GM12878 (cell line): ENCODE data around the gene SULT1A3. TPM values are rescaled to one million over a fixed set of nuclear protein-coding genes. Genes with fewer than 3 reads are reported as not detected.
A peak's percentile ranks its signal among the peaks of the same experiment; 100 is the strongest.

Experiments used
- CUX1 ChIP-seq: IDR thresholded peaks from 2 replicates; pipeline ENCODE4 v1.6.1; 2012; ENCODE audit warnings: improper control_type of control experiment, low read depth, low read length; ENCODE audit not compliant: insufficient replicate concordance
- MAX ChIP-seq: IDR thresholded peaks from 2 replicates; pipeline ENCODE4 v1.6.1; 2012; ENCODE audit warnings: low read depth, low read length, improper control_type of control experiment
- POLR2A ChIP-seq: IDR thresholded peaks from 2 replicates; pipeline ENCODE4 v1.6.1; 2011; ENCODE audit warnings: low read depth, mild to moderate bottlenecking, low read length
- polyA plus RNA-seq, 11 experiments: library from polyadenylated mRNA; depleted of rRNA in 4 of 11; unstranded in 6 of 11; stranded (reverse) in 5 of 11; fragments of >200 nt; fragmentation: Nextera tagmentation in 4 of 11; fragmentation: Illumina TruSeq in 1 of 11; extraction: Ambion mirVana in 4 of 11; extraction: Trizol in 1 of 11; gene quantifications; 1 replicate in 1 of 11; 2 replicates in 10 of 11; pipeline versions ENCODE4 v1.2.1 to v1.2.3, GENCODE V29; 2011 to 2016; ENCODE audit warnings: inconsistent platforms in 2 of 11, missing spikeins in 2 of 11, low read depth in 1 of 11
- total RNA-seq, 4 experiments: library from RNA; depleted of rRNA in 3 of 4; stranded (reverse); fragments of >200 nt in 3 of 4; fragmentation: Illumina TruSeq in 1 of 4; extraction: Trizol in 1 of 4; gene quantifications; 2 replicates each; pipeline versions ENCODE4 v1.2.1 to v1.2.3, GENCODE V29; 2013 to 2021

SULT1A3 gene
- total and polyA plus RNA-seq, 10 of the 15 experiments (the other 5 are each of a cell fraction or from before 2014, with no cell fraction given): 3.3 to 15.8 (median 6.2) TPM

- TF ChIP-seq CUX1 (no peak), POLR2A (peak; percentile 63), MAX (peak; percentile 52; the same call in 1 of the 2 replicates)
Observed at GRCh38 chr16:30184891-30185682, 14.0 kb upstream of the SULT1A3 start (continued).
